Left kidney (tissue), 2 donors: Measurements from ENCODE around the gene MPZL3. TPM values are rescaled to one million over a fixed set of nuclear protein-coding genes. Genes with fewer than 3 reads are reported as not detected.

Experiments used
- DNase-seq: peaks from one replicate; pipeline ENCODE4 v3.0.0-alpha.2; 2013
- polyA plus RNA-seq: library from polyadenylated mRNA; unstranded; fragments of 120-200 nt; gene quantifications from one replicate; pipeline ENCODE4 v1.2.1, GENCODE V29; 2013; ENCODE audit not compliant: insufficient read length

MPZL3 gene
- polyA plus RNA-seq, 1 donor: 6.5 TPM

DNA sequence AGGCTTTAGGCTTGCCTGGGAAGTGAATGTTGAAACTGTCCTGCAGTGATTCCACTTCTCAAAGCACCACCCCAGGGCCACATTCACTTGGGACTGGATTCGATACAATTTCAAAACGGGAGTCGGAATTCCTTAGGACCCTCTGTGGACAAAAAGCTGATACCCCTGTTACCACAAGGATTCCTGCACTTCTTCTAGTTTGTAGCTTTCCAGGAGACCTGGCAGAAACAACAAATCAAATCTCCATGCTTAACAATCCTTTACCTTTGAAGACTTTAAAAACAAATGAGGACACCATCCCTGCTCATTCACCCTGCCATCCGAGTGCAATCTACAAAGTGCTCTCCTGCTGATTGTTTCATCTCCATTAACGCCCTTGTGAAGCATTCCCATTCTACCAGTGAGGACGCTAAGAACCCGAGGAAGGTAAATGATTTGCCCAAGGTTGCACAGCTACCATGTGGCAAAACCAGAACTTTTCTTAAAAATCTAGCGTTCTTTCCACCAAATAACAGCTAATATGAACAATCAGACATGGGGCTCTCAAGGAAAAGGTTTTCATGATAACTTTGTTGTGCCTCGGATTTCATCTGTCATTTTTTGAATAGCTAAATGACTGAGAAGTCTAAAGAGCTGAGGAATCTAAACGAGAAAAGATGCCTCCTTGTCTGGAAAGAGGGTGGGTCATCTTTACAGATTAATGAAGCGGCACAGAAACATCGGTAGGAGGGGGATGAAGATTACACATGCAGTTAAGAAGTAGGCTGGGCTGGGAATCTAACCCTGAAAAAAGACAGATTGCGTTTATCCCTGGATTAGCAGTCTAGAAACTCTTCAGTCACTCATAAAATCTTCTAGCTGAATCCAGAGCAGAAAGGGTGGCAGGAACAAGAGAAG is 12.7 kb upstream of the MPZL3 start:
- DNase-seq: no peak

DNA sequence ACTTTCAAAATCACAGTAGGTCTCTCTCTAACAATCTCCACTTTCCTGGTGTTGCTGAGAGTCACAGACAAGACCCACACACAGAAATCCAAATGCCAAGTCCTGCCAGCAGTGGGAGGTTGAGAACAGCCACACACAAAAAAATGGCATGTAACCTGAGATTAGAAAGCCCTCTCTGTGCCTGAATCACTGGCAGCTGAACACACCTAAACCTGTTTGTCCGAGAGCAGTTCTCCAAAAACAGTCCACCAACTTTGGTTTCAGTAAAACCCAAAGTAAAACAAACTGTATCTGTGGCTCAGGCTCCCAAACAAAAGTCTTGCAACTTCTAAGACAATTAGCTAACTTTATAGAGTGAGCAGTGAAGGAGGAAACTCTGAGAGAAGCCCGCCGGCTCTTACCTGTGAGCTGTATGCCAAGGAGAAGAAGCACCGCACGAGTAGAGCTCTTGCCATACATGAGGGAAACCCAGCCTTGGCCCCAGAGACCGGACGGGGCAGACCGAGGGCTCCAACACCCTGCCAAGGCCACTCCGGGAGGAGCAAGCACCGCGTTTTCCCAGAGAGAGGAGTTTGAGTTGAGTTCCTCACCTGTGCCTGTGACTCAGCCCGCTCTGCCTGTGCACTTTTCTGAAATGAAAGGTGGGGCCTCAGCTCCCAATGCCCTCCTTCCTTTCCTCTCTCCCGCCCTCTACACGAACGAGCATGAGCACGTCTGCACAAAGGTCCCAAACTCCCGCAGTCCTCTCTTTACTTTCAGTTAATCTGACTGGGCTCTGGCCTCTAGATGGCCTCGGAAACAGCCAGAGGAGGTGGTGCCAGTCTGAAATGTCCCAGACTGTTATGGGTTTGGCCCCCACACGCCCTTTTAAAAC is 11.8 kb upstream of the MPZL3 start, which contains the start of gene MPZL2:
TSS of gene MPZL2 (minus strand) at position 603 of the 874 bp plus-strand sequence. CDS start at position 459, 144 bp downstream.
- peak; percentile 48 for DNase-seq

DNA sequence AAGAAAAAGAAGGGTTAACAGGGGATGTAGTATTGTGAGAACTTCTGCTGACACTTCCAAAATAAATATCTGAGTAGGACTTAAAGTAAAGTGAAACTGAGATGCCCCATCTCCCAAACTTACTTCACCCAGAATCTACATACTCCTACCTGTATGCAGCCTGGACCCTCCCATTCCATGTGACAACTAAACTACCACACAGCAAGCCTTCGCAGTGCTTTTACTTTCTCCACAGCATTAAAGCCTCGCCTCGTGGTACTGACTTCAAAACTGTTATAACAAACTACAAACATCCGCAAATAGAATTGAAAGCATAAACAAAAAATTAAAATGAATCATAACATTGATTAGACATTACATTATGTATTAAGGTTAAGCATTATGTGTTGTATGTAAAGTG is 10.9 kb upstream of the MPZL3 start:
- DNase-seq: no peak

DNA sequence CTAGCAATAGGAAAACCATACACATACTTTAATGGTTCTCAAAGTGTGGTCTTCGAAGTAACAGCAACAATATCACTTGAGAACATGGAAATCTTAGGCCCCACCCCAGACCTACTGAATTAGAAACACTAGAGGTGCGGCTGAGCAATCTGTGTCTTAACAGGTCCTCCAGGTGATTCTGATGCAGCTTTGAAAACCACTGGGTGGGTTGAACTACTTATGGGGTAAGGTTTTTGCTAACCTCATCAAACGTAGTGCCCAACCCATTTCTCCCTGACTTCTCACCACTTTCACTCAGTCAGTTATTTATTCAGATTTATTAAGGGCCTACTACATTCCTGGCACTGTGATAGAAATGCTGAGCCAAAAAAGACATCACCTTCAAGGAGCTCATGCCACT is 8.2 kb upstream of the MPZL3 start:
- no peak for DNase-seq

DNA sequence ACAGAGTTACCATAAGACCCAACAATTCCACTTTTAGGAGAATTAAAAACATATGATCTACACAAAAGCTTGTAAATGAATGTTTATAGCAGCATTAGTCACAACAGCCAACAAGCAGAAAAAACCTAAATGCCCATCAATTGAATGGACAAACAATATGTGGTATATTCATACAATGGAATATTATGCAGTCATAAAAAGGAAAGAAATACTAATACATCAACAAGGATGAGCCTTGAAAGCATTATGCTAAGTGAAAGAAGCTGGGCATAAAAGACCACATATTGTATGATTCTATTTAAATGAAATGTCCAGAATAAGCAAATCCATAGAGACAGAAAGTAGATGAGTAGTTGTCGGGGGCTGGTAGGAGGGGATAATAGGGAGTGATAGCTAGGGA is 7.0 kb upstream of the MPZL3 start:
- no peak for DNase-seq

DNA sequence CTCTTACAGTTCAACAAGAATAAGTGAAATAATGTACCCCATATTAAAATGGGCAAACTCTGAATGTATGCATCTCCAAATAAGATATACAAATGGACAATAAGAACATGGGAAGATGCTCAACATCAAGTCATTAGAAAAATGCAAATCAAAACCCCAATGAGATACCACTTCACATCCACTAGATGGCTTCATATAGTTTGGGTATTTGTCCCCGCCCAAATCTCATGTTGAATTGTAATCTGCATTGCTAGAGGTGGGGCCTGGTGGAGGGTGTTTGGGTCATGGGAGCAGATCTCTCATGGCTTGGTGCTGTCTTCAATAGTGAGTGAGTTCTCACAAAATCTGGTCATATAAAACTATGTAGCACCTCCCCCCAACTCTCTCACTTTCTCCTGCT is 6.2 kb upstream of the MPZL3 start:
- DNase-seq: no peak

DNA sequence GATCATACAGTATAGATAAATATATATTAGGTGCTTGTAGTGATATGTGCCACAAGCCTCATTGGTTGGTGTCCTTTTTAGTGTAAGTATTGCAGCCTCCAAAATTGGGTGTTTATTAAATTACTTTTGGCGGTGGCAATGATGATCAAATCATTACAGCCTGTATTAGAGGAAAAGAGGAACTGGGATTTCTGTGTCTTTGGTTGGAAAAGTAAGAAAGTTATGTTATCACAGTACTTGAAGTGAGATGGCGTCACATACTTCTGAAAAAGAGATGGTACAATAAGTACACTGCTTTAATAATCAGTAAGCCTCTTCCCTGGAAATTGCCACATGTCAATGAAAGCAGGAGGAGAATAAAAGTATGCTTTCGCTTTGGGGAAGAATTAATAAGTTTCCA is 523 bp upstream of the MPZL3 start:
- DNase-seq: no peak

DNA sequence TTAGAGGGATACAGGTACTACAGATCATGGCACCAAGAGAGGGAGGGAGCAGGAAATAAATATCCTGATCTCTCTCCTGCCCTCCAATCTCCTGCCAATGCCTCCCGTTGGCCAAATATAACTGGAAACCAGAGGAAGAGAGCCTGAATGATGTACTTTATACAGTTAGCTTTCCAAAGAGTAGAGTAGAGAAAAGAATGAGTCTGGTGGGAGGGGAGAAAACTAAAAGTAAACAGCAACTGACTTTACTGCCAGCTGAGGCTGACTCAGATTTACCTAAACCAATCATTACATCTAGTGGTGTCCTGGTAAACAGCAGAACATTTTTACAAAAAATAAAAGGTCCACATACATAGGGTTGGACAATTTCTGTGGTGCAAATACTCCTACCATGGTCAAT is 5.1 kb downstream of the MPZL3 start:
- DNase-seq: no peak

DNA sequence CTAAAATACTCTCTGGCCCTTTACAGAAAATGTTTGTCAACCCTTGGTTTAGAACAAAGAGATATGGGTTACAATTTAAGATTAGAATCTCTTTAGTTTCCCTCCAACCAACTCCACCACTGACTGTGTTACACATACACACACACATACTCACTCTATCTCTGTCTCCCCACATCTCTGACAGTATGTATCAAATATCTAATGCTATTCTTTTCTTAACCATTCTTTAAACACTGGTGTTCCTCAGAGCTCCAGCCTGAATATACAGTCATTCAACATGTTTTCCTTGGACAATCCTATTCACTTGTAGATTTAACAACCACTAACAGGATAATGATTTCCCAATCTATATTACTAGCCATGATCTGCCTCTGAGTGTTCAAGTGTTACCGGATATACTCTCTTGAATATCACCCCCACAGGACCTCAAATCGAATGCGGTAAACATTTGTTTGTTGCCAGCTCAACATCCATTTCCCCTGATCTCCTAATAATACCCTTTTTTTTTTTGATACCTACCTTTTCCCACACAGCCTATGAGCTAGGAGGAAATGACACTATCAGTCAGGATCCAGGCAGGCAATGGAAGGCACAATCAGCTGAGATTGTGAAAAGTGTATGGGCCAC is 6.1 kb downstream of the MPZL3 start:
- DNase-seq: no peak

DNA sequence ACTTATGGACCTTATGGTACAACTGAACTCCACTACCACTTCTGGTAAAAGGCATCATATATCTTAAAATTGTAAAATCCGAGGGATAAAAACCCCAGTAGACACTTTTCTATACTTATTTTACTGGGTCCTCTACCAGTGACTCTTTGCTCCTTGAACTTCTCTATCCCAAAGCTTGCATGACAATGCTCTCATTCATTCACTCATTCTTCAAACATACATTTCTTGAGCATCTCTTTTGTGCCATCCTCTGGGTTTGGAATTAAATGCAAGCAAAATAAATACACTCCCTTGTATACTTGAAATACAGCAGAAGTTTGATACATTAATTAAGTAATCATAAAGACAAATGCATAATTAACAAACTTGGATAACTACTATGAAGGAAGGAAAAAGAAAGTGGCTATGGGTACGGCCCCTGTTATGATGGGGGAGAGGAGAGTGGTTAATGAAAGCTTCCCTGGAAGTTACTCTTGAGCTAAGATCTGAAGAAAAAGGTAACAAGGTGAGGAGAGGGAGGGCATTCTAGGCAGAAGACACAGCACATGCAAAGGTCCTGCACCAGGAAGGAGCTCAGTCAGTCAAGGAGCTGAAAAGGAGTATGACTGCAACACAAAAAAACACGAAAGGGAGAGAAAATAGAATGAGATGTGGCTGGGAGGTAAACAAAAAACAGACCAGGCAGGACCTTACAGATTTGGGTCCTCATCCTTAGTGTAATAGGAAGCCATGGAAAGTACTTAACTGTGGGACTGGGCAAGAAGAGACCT is 8.0 kb downstream of the MPZL3 start:
- DNase-seq: no peak

DNA sequence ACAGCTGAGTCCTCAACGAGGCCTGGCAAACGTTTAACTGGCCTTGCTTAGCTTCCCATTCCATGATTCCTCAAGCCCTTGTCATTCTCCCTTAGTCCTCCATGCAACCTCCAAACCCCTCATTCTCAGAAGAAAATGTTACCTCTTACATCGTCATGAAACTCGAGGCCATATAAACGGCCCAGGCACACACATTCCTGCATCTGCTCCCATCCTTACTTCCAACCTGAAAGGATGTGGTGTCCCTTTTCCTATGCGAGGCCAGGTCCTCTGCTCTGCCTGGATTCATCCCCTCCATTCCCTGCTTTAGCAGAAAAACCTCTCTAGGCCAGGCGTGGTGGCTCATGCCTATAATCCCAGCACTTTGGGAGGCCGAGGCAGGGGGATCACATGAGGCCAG is 9.0 kb downstream of the MPZL3 start:
- DNase-seq: no peak

DNA sequence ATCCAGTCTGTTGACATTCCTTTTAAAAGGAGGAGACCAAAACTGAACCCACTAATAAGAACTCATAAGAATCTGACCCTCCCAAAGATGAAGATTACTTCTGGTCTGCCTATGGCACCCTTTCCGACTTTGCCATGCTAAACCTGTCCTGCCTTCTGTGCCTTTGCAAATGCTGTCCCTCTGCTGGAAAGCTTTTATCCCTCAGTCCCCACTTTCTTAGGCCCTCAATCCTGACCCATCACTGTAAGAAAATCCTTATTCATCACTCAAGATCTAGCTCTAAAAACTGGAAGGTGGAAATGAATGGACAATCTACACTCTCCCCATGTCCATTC is 10.4 kb downstream of the MPZL3 start:
- no peak for DNase-seq

DNA sequence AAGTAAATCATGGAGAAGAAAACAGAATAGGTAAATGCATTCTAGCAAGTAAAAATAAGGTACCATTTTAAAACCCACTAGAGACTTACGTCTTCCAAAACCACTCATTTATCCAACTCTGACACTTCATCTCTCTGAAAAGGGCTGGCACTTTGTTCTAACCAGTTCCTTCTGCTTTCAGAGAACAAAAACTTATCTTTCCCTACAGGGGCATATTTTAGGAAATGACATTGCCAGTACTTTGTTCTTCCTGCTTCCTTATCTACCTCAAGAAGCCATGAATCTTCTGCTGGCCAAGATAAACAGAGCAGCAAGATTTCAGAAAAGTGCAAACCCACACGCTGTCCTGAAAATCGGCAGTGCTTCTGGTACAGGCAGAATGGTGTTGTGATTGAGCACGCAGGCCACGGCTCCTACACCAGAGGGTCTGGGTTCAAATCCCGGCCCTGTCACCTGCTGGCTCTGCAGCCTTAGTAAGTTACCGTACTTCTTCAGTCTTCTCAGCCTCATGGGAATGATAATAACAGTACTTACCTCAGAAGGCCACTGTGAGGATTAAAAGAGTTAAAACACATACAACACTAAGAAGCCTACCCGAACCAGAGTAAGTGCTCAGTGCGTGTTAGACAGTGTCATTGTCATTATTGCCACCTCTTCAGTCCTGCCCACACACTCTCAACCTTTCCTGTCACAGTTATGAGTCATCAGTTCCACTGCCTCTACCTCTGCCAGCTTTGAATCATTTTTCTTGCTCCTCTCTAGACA is 11.0 kb downstream of the MPZL3 start:
- no peak for DNase-seq

DNA sequence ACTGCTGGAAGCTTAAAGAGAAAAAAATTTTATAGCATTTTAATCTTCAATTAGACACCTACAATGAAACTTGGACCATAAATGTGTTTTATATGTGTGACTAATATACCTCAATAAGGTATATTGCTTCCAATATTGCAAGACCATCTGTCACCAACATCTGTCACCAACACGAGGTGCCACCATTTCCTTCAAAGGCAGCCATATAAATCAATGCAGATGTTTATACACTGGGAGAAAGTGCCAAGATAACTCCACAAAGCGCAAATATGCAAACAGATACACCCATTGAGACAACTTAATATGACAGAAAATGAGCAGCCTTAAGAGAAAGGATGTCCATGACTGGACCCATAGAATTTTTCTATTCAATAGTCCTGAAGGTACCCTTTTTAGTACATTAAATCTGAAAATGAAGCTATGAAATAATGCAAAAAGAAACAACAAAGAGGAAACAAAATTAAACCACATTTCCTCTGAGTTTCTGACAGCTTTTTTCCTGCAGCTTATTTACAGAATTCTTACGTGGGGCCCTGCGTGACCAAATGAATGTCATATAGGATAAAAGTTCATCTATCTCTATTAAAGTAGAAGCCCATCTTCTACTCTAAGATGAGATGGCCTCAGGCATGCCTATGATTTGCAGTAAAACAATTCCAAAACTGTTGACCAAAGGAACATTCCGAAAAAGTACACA is 12.5 kb downstream of the MPZL3 start:
- DNase-seq: no peak

DNA sequence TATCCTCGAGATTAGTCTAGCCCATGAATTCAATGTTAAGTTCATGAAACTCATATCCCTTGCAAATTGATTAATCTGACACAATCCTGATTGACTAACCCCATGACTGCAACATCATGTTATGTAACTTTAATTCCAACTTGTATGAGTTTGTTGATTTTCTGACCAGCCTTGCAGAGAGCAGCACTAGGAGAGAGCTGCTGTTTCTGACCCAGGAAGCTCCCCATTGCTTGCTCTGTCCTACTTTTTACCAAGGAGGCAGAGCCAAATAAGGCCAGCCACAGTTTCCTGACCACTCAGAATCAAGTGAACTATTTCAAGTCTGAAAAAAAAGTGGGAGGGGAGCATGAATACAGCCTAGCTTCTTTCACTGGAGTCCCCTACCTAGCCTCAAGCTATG is 13.2 kb downstream of the MPZL3 start:
- no peak for DNase-seq

DNA sequence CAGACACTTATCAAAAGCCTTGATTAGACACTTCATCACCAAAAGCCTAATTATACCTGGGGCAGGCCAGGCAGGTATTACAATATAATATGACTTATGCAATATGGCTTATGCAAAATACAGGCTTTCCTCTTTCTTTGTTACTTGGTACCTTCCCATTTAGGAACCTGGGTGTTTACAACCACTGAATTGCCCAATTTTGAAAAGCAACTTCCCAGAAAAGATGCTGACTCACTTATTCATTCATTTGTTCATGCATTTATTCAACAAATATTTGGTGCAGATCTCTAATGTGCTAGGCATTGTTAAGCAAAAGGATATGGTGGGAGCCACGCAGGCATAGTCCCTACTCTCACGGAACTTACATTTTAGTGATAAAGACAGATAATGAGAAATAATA is 13.7 kb downstream of the MPZL3 start:
- no peak for DNase-seq

DNA sequence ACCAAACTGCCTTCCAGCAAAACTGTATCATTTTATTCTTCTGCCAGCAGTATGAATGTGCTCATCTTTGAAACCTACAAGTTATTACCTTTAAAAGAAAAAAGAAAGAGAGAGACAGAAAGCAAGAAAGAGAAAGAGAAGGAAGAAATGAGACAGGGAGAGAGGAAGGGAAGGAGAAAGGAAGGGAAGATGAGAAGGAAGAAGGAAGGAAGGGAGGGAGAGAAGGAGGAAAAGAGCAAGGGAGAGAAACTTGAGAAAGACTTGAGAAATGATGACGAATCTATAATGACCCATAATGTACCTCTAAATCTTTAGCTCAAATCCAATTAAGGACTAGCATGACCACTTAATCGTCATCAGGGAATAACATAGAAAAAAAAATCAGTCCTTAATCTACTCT is 16.0 kb downstream of the MPZL3 start:
- DNase-seq: no peak

DNA sequence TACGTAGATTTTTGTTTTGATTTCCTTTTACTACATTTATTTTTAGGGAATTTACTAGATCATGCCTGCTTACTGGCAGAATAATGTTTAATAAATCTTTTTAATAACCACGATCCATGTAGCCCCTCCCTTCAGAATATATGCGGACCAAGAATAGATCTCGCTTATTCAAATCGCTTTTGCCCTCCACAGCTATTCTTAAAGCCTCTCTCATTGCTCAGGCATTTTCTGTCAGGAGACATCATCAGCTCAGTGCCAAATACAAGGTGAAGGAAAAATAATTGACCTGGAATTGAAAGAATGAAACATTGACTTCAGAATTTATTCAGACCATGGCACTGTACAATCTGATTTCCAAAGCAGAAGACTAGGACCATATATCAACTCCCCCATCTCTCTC is 17.3 kb downstream of the MPZL3 start:
- DNase-seq: no peak

DNA sequence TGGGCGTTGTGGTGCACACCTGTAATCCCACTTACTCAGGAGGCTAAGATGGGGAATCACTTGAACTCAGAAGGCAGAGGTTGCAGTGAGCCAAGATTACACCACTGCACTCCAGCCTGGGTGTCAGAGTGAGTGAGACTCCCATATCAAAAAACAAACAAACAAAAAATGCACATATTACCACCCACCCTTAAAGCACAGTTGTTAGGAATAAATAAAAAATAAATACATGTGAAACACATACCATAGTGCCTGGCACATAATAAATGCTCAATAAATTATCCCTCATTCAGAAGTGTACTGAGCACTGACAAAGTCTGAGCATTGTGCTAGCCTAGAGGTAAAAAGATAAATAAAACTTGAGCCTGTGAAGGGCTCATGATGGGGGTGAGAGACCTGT is 18.3 kb downstream of the MPZL3 start:
- no peak for DNase-seq

DNA sequence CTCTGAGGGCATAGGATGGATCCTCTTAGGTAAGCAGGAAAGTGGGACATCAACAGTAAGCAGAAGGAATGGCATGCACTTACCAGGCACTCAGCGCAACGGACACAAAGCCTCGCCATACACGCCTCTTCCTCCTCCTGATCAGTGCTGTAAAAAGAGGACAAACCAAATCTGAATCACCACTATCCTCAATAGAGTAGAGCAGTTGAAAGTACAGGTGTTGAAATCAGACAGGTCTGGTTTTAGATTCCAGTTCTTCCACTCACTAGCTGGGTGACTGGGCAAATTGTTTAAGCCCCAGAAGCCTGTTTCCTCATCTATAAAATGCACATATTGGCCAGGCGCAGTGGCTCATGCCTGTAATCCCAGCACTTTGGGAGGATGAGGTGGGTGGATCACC is 18.8 kb downstream of the MPZL3 start:
- DNase-seq: no peak

DNA sequence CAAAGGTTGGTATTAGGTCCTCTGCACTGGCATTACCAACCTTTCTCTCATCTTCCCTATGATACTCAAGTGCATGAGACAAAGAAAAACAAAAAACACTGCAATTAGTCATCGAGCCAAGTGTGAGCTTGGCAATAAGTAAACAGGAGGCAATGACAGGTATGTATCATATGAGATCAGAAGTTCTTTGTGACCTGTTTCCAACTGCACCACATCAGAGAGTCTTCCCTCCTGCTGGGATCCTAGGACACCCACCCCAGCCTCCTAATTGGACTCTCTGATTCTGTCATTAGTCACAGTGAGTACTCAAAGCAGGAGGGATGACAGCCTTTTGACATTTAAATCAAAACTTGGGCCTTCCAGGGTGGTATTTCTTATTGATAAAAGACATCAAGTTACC is 19.5 kb downstream of the MPZL3 start:
- no peak for DNase-seq
